Hepatocyte (in vitro differentiated cells): ENCODE measurements around the gene OAS1. TPM values are rescaled to one million over a fixed set of nuclear protein-coding genes. Genes with fewer than 3 reads are reported as not detected.
A peak's percentile ranks its signal among the peaks of the same experiment; 100 is the strongest.

Experiments
- DNase-seq: peaks from one replicate; pipeline ENCODE4 v3.0.0-alpha.2; 2016; ENCODE audit warnings: low spot score
- H2AFZ ChIP-seq: fragments of 200-600 bp; sonication (generic); 2 replicates; pipeline ENCODE4 v1.6.0; 2016; ENCODE audit warnings: antibody characterized with exemption, mild to moderate bottlenecking
- H3K27ac ChIP-seq: fragments of 200-600 bp; sonication (generic); 2 replicates; pipeline ENCODE4 v1.5.1; 2016; ENCODE audit warnings: mild to moderate bottlenecking
- H3K27me3 ChIP-seq: fragments of 200-600 bp; sonication (generic); 2 replicates; pipeline ENCODE4 v1.6.1; 2016
- H3K36me3 ChIP-seq: fragments of 200-600 bp; sonication (generic); replicated peaks from 2 replicates; pipeline ENCODE4 v1.5.1; 2016; ENCODE audit warnings: low read depth; ENCODE audit not compliant: insufficient read depth
- H3K4me1 ChIP-seq: fragments of 200-600 bp; sonication (generic); 2 replicates; pipeline ENCODE4 v1.5.1; 2016; ENCODE audit warnings: mild to moderate bottlenecking, moderate library complexity; ENCODE audit not compliant: insufficient read depth
- H3K4me2 ChIP-seq: fragments of 200-600 bp; sonication (generic); 2 replicates; pipeline ENCODE4 v1.6.0; 2016
- H3K4me3 ChIP-seq: fragments of 200-600 bp; sonication (generic); 2 replicates; pipeline ENCODE4 v1.5.1; 2016; ENCODE audit warnings: mild to moderate bottlenecking
- H3K79me2 ChIP-seq: fragments of 200-600 bp; sonication (generic); 2 replicates; pipeline ENCODE4 v1.6.0; 2017; ENCODE audit warnings: mild to moderate bottlenecking
- H3K9me2 ChIP-seq: fragments of 200-600 bp; sonication (generic); replicated peaks from 2 replicates; pipeline ENCODE4 v1.6.0; 2017; ENCODE audit warnings: mild to moderate bottlenecking; ENCODE audit not compliant: insufficient read depth
- H3K9me3 ChIP-seq: fragments of 200-600 bp; sonication (generic); 2 replicates; pipeline ENCODE4 v1.5.1; 2016; ENCODE audit warnings: low read depth, mild to moderate bottlenecking
- H4K20me1 ChIP-seq: fragments of 200-600 bp; sonication (generic); 2 replicates; pipeline ENCODE4 v1.6.0; 2016; ENCODE audit warnings: mild to moderate bottlenecking; ENCODE audit not compliant: insufficient read depth, poor library complexity, severe bottlenecking
- CTCF ChIP-seq: fragments of 200-600 bp; sonication (generic); IDR thresholded peaks from 2 replicates; pipeline ENCODE4 v1.5.1; 2016; ENCODE audit warnings: antibody characterized with exemption, mild to moderate bottlenecking; ENCODE audit not compliant: poor library complexity
- EZH2 ChIP-seq: fragments of 200-600 bp; sonication (generic); IDR thresholded peaks from 2 replicates; pipeline ENCODE4 v1.6.1; 2016; ENCODE audit warnings: antibody characterized with exemption, mild to moderate bottlenecking, borderline replicate concordance
- EZH2phosphoT487 ChIP-seq: fragments of 200-600 bp; sonication (generic); IDR thresholded peaks from one replicate; pipeline ENCODE4 v1.6.1; 2018; ENCODE audit warnings: antibody characterized with exemption, mild to moderate bottlenecking, low read depth, moderate library complexity; ENCODE audit not compliant: unreplicated experiment, severe bottlenecking
- WGBS: methylation state at CpG from one replicate; pipeline ENCODE4 v1.1.6; 2016; ENCODE audit warnings: low lambda C conversion rate; ENCODE audit errors: missing lambda C conversion rate; 5-methylcytosine and 5-hydroxymethylcytosine counted together
- polyA plus RNA-seq: library from polyadenylated mRNA; unstranded; fragments of >200 nt; fragmentation: Nextera tagmentation; extraction: Ambion mirVana; gene quantifications from 2 replicates; pipeline ENCODE4 v1.2.1, GENCODE V29; 2016
- total RNA-seq: library from RNA; depleted of rRNA; stranded (reverse); fragments of >200 nt; gene quantifications from 2 replicates; pipeline ENCODE4 v1.2.3, GENCODE V29; 2014

Gene OAS1
- total and polyA plus RNA-seq, 2 experiments from 2014 or later = 18.6 to 25.0 TPM

- H3K27ac ChIP-seq = no peak overlapping the region
- H3K4me2 ChIP-seq = no peak overlapping the region
- H3K9me2 ChIP-seq = no peaks in the 10 kb centered on the region
- H3K79me2 ChIP-seq = no peaks in the 10 kb centered on the region
- no peak overlapping the region for H2AFZ ChIP-seq
- no peak overlapping the region for H3K4me3 ChIP-seq
- TF ChIP-seq EZH2 (no peak), CTCF (no peak), EZH2phosphoT487 (no peak)
- H3K9me3 ChIP-seq = no peaks in the 10 kb centered on the region
- no peaks in the 10 kb centered on the region for H3K27me3 ChIP-seq
- 74% methylated on average over 2 of the region's 2 CpGs for WGBS
- no peaks in the 10 kb centered on the region for H3K4me1 ChIP-seq
- no peaks in the 10 kb centered on the region for H3K36me3 ChIP-seq
- DNase-seq = no peak
- H4K20me1 ChIP-seq = no peaks in the 10 kb centered on the region
Measured at GRCh38 chr12:112936927-112937326, 30.2 kb downstream of the OAS1 start.

GRCh38 chr12:112937741-112938719 lies 31.3 kb downstream of the OAS1 start, which contains the start of gene OAS3:
Gene OAS3 (plus strand): TSS chr12:112938474. CDS start chr12:112938531, 57 bp downstream.
- Histone ChIP-seq H3K79me2 (no peaks in the 10 kb centered on the region), H3K36me3 (no peaks in the 10 kb centered on the region), H4K20me1 (no peaks in the 10 kb centered on the region), H3K4me3 (peak within 1 kb of the TSS; percentile 40), H3K9me3 (no peaks in the 10 kb centered on the region), H3K4me1 (no peaks in the 10 kb centered on the region), H3K27me3 (no peaks in the 10 kb centered on the region), H3K4me2 (peak within 1 kb of the TSS; percentile 92), H3K9me2 (no peaks in the 10 kb centered on the region), H2AFZ (peak within 1 kb of the TSS; percentile 92), H3K27ac (peak within 1 kb of the TSS; percentile 81)
- TF ChIP-seq EZH2phosphoT487 (no peak), CTCF (no peak), EZH2 (no peak)
- DNase-seq = peak; percentile 87
- 20% methylated on average over 48 of the region's 50 CpGs for WGBS

GRCh38 chr12:112938751-112939150 lies 32.0 kb downstream of the OAS1 start:
- WGBS = 66% methylated on average over 11 of the region's 11 CpGs
- no peaks in the 10 kb centered on the region for H3K4me1 ChIP-seq
- TF ChIP-seq EZH2 (no peak), CTCF (no peak), EZH2phosphoT487 (no peak)
- no peaks in the 10 kb centered on the region for H3K9me3 ChIP-seq
- H3K36me3 ChIP-seq = no peaks in the 10 kb centered on the region
- H3K27me3 ChIP-seq = no peaks in the 10 kb centered on the region
- H3K79me2 ChIP-seq = no peaks in the 10 kb centered on the region
- H3K4me3 ChIP-seq = peak overlapping the region; percentile 40
- peak overlapping the region; percentile 92 for H3K4me2 ChIP-seq
- peak overlapping the region; percentile 92 for H2AFZ ChIP-seq
- H3K9me2 ChIP-seq = no peaks in the 10 kb centered on the region
- no peaks in the 10 kb centered on the region for H4K20me1 ChIP-seq
- H3K27ac ChIP-seq = peak overlapping the region; percentile 81
- DNase-seq = no peak
